Measurements from ENCODE around the gene POLR3C. TPM values are rescaled to one million over a fixed set of nuclear protein-coding genes. Genes with fewer than 3 reads are reported as not detected.

The POLR3C gene
- polyA plus RNA-seq, 1 donor (not counting 4 experiments of a cell fraction or from before 2014, with no cell fraction given): 33.9 TPM

DNA sequence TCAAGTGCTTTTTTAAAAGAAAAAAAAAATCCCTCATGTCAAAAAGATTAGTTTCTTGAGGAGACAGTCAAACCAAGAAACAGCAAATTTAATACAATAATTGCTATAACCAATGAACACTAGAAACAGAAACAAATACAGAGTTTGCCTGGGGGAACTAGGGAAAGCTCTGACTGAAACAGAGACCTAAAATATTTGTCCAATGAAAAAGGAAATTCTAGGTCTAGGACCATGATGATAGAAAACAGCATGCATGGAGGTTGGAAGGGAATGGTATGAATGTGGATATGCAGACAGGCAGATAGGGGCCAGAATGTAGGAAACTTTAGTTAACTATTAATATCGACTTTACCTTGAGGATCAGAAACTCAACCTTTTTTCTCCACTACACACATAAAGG, 31.5 kb upstream of the POLR3C start:
- no peak overlapping the region for H3K4me2 ChIP-seq (ENCODE audit: control insufficient read depth, extremely low read depth, insufficient read depth, low read depth, low read length)
- no peak overlapping the region for H3K27ac ChIP-seq (ENCODE audit: control insufficient read depth, insufficient read depth, low read length)
- H3K36me3 ChIP-seq (ENCODE audit: control insufficient read depth in 2 of 2, extremely low read depth in 1 of 2, insufficient read depth in 2 of 2, low read length in 2 of 2): peaks cover 3% of the 10 kb centered on the region in 2 experiments
- no peak overlapping the region for H3K9ac ChIP-seq (ENCODE audit: control insufficient read depth, extremely low read depth, insufficient read depth, low read length)
- no peak overlapping the region for H3K4me3 ChIP-seq (ENCODE audit: control insufficient read depth in 2 of 3, extremely low read depth in 1 of 3, insufficient read depth in 2 of 3, low read depth in 1 of 3, low read length in 3 of 3)
- no peak for DNase-seq (ENCODE audit: low read depth, low spot score)
- H3K9me1 ChIP-seq (ENCODE audit: control insufficient read depth, extremely low read depth, insufficient read depth, low read length): no peaks in the 10 kb centered on the region
- H3K4me1 ChIP-seq (ENCODE audit: control insufficient read depth, extremely low read depth, insufficient read depth, low read length): no peaks in the 10 kb centered on the region
- dilution Hi-C loops (cut with MboI; ENCODE audit: extremely low pct_ligation_motif_present, low sequenced_read_pairs): no loop called here
- TF ChIP-seq EZH2 (IDR thresholded peaks at IDR 0.05; ENCODE audit: low read length): no peak
- TF ChIP-seq CTCF (optimal IDR thresholded peaks at IDR 0.05 in 1 of 3, IDR thresholded peaks at IDR 0.05 in 1 of 3, conservative IDR thresholded peaks at IDR 0.05 in 1 of 3; ENCODE audit: extremely low read depth in 1 of 3, insufficient read depth in 2 of 3, low read length in 3 of 3): no peak
- no peaks in the 10 kb centered on the region for H3K27me3 ChIP-seq (ENCODE audit: control insufficient read depth, extremely low read depth, insufficient read depth, low read length)
- no peak for FAIRE-seq
- H3K79me2 ChIP-seq (ENCODE audit: control insufficient read depth, insufficient read depth, low read length): peaks cover 4% of the 10 kb centered on the region
- peaks cover 4% of the 10 kb centered on the region for H3K9me3 ChIP-seq (ENCODE audit: control insufficient read depth, low read depth, low read length)
- no peaks in the 10 kb centered on the region for H4K20me1 ChIP-seq (ENCODE audit: control insufficient read depth, extremely low read depth, insufficient read depth, low read length)
- no peak overlapping the region for H2AFZ ChIP-seq (ENCODE audit: control insufficient read depth, low read length)

DNA sequence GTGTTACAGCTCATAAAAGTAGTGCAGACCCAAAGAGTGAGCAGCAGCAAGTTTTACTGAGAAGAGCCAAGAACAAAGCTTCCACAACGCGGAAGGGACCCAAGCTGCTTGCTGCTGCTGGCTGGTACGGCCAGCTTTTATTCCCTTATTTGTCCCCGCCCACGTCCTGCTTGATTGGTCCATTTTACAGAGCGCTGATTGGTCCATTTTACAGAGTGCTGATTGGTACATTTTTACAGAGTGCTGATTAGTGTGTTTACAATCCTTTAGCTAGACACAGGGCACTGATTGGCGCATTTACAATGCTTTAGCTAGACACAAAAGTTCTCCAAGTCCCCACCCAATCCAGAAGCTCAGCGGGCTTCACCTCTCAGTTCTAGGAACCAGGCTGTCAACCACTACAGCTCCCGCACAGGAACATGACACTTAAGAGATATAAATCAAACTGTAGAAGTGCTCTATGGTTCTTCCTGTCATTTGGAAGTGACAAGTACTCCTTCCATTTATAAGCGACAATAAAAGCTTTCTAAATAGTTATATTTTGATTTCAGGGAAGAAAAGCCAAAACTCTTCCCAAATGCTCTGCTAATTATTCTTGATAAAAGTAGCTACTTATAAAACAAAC, 28.6 kb upstream of the POLR3C start:
- Histone ChIP-seq H3K9me3 (ENCODE audit: control insufficient read depth, low read depth, low read length) (peaks cover 4% of the 10 kb centered on the region), H3K27me3 (ENCODE audit: control insufficient read depth, extremely low read depth, insufficient read depth, low read length) (no peaks in the 10 kb centered on the region), H3K4me3 (ENCODE audit: control insufficient read depth in 2 of 3, extremely low read depth in 1 of 3, insufficient read depth in 2 of 3, low read depth in 1 of 3, low read length in 3 of 3) (no peak overlapping the region), H3K36me3 (ENCODE audit: control insufficient read depth in 2 of 2, extremely low read depth in 1 of 2, insufficient read depth in 2 of 2, low read length in 2 of 2) (no peaks in the 10 kb centered on the region), H3K4me2 (ENCODE audit: control insufficient read depth, extremely low read depth, insufficient read depth, low read depth, low read length) (no peak overlapping the region), H3K27ac (ENCODE audit: control insufficient read depth, insufficient read depth, low read length) (no peak overlapping the region), H3K9me1 (ENCODE audit: control insufficient read depth, extremely low read depth, insufficient read depth, low read length) (no peaks in the 10 kb centered on the region), H2AFZ (ENCODE audit: control insufficient read depth, low read length) (no peak overlapping the region), H3K79me2 (ENCODE audit: control insufficient read depth, insufficient read depth, low read length) (peaks cover 4% of the 10 kb centered on the region), H3K9ac (ENCODE audit: control insufficient read depth, extremely low read depth, insufficient read depth, low read length) (no peak overlapping the region), H4K20me1 (ENCODE audit: control insufficient read depth, extremely low read depth, insufficient read depth, low read length) (no peaks in the 10 kb centered on the region), H3K4me1 (ENCODE audit: control insufficient read depth, extremely low read depth, insufficient read depth, low read length) (peaks cover 3% of the 10 kb centered on the region)
- dilution Hi-C loops (cut with MboI; ENCODE audit: extremely low pct_ligation_motif_present, low sequenced_read_pairs): no loop called here
- DNase-seq (ENCODE audit: low read depth, low spot score): no peak
- FAIRE-seq: no peak
- TF ChIP-seq CTCF (optimal IDR thresholded peaks at IDR 0.05 in 1 of 3, IDR thresholded peaks at IDR 0.05 in 1 of 3, conservative IDR thresholded peaks at IDR 0.05 in 1 of 3; ENCODE audit: extremely low read depth in 1 of 3, insufficient read depth in 2 of 3, low read length in 3 of 3): no peak
- TF ChIP-seq EZH2 (IDR thresholded peaks at IDR 0.05; ENCODE audit: low read length): no peak

Measured in keratinocyte (primary cell).